Measurements from ENCODE around the gene SRBD1.

SRBD1 gene

DNA sequence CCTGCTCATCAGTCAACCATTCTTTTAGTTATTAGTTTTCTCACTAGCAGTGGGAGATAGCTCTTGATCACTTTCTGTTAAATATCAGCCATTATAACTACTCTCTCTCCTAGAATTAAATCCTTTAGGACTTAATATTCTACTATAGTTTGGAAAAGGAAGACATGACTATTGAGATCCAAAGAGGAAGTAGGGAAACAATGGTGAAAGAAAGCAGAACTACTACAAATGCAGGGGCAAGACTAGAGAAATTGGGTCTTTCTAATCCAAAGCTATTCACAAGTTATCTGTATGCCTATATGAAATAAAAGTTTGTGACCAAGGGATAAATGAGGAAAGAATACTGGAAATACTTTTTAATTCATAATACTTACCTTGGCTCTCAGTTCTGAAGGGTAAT, 65.1 kb downstream of the SRBD1 start:
- DNase-seq (ENCODE audit: low spot score), result no peak

DNA sequence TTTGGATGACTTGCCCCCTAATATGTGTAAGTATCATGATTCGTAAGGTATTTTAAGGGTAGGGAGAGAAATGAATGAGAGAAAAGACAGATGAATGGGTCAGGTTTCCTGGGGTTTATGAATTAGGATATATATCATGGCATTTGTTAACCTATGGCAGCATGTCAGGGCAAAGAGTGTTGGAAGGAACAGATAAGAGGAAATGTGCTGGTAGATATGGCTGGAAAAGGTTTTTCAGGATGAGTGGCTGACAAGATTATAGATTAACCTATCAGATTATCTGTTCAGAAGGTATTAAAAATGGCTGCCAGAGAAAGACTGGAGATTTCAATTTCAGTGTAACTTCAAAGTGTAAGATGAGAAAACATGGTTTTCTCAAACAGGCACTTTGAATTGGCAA, 67.8 kb downstream of the SRBD1 start:
- DNase-seq (ENCODE audit: low spot score), result no peak

DNA sequence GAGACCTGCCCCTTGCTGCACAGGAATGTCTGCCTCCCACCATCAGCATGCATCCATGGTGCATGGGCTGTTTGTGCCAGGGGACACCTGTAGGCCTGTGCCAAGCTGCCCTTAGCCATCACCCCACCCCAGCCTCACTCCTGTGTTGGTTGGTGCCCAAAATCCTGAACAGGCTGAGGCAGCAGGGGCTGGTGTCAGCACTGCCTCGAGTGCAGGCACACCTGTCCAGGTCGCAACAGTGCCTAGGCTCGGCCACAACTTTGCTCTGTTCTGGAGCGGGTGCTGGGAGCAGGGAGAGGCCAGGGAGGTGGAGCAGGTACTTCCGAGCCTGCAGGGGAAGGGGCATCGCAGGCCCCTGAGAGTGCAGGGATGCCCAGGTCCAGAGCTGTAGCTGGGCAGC, 69.1 kb downstream of the SRBD1 start:
- no peak for DNase-seq (ENCODE audit: low spot score)

DNA sequence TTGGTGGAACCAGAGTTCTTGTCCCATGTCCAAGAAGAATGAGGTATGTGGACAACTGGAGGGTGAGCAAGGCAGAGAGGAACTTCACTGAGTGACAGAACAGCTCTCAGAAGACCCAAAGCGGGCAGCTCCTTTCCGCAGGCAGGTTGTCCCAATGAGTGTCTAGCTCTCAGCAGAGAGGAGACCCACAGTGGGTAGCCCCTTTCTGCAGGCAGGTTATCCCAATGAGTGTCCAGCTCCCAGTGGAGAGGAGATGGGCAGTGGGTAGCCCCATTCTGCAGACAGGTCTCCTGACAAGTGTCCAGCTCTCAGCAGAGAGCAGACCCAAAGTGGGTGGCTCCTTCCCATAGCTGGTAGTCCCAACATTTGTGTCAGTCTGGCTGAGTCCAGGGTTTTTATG, 69.6 kb downstream of the SRBD1 start:
- no peak for DNase-seq (ENCODE audit: low spot score)

DNA sequence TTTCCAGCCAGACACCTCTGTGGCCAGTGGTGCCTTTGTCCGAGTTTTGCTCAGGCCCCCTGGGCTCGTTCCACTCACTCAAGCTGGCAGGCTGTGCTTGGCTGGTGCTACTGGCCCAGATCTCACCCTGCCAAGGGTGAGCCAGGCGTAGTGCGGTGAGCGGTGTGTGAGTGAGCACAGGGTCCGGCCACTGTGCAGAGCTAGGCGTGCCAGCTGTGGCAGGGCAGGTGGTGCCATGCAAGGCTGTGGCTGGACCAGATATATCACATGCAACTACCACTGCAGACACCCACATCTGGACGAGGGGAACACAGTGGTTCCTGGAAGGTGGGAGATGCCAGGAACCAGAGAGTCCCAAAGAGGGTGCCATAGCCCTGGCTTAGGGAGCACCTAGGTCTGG, 70.1 kb downstream of the SRBD1 start:
- DNase-seq (ENCODE audit: low spot score), result no peak

DNA sequence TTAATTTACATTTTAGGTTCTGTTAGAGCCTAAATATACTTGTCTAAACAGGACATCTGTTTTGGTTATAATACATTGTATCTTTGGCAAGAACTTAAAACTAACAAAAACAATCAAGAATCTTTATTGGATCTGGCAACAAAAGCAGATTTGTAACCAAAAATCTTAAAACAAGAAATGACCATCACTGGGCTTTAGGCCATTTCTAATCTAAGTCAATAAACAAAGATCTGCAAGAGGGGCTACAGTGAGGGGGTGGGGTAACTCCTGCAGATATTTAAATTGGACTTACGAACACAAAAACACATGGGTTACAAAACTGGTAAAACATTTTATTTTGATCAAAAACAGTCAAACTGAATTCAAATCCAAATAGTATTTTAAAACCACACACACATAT, 77.3 kb downstream of the SRBD1 start:
- DNase-seq (ENCODE audit: low spot score), result no peak

DNA sequence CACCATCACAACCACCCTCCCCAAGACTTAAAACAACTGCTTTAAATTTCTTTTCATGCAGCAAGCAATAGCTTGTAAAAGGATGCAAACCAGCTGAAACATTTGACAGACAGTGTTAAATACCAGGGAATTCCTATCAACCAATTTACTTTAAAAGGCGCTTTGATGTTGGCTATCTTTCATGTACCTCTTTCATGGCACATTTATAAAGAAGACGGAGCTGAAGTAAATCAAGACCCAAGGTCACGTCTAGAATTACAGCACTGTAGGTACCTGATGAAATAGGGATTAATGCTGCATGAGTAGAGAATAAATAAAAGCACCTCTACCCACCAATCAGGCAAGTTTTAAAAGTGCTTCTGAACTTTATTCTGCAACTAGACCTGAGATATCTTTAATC, 78.9 kb downstream of the SRBD1 start:
- DNase-seq (ENCODE audit: low spot score), result no peak

DNA sequence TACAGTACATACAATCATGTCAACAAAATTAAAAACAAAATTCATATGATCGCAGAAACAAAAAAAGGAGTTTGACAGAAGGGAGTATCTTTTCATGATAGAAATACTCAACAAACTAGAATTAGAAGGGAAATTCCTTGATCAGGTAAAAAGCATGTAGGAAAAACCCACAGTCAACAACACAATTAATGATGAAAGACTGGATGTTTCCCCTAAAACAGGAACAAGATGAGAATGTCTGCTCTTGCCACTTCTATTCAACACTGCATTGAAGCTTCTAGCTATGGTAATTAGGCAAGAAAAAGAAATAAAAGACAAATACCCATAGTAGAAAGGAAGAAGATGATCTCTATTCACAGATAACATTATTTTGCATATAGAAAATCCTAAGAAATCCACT, 87.1 kb downstream of the SRBD1 start:
- DNase-seq (ENCODE audit: low spot score), result no peak

DNA sequence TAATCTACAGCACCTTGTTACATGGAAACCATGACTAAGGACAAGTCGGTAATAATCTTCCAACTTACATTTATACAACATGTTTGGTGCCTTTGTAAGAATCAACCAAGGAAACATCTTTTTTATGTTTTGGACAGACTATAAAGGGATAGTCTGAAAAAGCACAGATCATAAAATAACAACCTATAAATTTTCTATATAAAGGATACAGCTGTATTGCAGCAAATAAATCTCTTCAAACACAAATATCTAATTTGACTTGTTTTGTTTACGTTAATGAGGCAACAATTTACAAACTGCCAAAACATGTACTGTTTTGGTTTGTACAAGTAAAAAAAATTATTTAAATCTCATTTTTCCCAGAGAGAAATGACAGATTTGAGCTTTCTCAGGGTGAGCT, 92.5 kb downstream of the SRBD1 start:
- DNase-seq (ENCODE audit: low spot score), result no peak

DNA sequence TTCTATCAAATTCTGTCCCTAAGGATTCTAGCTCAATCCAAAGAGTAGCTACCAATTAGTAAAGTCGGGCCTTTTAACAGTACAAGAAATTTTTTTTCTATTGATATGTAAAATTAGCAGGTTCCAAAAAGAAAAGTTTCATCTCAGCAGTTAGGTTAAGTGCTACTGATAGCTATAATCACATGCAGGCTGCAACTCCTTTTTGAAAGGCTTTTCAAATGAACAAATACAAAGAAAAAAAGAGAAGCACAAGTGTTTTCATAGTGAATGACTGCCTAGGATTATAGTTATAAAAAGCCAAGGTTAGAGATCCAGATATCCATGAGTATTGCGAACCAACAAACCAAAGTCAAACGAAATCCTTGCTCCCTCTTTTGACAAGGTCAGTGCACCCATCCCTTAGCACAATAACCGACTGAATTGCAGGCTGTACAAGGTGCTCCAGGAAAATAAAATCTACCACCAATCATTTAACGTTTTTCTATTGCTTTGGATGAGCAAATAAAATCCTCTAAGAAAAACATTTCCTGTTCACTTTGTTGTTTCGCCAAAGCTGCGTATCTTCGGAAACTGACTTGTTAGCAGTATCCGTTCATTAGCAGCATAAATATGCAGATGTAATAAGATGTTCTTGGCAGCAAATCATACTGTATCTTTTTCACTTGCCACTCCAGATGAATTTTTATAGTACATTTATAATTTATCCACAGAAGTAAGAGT, 100.2 kb downstream of the SRBD1 start:
- DNase-seq (ENCODE audit: low spot score), result no peak

DNA sequence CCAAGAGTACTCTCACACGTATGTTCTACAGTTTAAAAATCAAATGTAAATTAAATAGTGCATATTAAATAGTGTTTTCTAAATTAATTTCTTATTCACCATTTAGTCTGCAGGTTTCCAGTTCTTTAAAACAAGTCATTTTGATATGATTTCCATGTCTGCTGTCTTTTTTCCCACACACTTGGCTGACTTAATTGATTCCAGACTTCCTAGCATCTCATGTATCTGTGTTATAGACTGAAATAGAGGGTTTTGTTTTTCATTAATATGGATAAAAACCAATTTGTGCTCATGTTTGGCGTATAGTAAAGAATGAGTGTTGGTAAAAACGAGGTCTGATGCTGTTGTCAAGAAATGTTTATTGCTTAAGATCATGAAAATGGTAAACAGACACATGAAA, 104.3 kb downstream of the SRBD1 start:
- DNase-seq (ENCODE audit: low spot score), result no peak

DNA sequence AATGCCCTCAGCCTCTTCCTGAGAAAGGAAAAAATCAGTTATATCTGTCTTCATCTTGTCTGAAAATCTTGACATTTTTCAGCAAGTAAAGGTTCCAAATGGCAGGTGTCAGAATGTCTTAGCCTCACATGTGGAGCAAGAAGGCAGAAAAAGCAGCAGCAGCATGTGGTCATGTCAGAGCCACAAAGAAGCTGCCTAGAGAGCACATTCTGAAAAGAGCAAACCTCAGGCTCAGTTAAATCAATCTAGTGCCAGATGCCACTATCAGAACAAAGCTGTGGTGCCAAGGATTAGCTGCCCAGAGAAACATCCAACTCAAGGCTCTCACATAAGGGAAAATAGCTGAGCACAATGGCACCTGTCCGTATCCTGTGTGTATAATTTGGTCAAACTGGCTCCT, 105.9 kb downstream of the SRBD1 start:
- DNase-seq (ENCODE audit: low spot score), result no peak

DNA sequence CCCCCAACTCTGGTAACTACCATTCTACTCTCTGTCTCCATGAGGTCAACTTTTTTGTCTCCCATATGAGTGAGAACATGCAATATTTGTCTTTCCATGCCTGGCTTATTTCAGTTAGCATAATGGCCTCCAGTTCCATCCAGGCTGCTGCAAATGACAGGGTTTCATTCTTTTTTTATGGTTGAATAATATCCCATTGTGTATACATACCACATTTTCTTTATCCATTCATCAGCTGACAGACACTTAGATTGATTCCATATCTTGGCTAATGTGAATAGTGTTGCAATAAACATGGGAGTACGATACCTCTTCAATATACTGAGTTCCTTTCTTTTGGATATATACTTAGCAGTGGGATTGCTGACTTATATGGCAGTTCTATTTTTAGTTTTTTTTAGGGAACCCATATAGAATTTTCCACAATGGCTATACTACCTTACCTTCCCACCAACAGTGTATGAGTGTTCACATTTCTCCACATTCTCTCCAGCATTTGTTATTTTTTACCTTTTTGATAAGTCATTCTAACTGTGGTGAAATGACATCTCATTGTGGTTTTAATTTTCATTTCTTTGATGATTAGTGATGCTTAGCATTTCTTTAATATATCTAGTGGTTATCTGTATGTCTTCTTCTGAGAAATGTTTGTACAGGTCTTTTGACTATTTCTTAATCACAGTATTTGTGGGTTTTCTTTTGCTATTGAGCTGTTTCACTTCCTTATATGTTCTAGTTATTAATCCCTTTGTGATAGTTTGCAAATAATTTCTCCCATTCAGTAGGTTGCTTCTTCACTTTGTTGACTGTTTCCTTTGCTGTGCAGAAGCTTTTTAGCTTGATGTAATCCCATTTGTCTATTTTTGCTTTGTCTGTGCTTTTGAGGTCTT, 112.2 kb downstream of the SRBD1 start:
- no peak for DNase-seq (ENCODE audit: low spot score)

DNA sequence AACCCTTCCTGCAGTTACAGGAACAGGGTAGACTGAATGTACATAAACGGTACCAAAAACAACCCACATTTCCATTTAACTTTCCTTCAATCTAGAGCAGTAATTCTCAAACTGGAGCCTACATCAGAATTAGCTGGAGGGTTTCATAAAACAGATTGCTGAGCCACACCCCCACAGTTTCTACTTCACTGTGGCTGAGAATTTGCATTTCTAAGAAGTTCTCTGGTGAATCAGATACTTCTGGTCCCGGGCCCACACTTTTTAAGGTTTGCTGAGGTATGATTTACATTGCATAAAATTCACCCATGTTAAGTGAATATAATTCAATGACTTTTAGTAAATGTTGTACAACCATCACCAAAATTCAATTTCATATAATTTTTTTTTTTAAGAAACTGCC, 113.7 kb downstream of the SRBD1 start:
- no peak for DNase-seq (ENCODE audit: low spot score)

DNA sequence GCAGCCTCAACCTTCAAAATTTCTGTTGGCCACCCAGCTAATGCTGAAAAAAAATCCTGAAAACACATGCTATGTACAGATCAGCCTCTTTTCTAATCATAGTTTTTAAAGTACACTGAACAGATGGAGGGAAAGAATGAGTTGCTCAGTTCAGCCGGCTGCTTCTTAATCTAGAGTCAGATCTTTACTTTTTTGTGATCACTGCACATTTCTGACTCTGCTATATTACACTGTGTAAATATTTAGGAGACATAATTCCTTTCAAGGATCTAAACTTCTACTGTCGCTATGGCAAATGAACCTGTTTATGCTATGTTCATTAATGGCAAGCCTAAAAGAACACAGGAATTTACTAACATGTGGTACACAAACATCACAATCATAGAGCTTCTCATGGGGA, 114.2 kb downstream of the SRBD1 start:
- no peak for DNase-seq (ENCODE audit: low spot score)

DNA sequence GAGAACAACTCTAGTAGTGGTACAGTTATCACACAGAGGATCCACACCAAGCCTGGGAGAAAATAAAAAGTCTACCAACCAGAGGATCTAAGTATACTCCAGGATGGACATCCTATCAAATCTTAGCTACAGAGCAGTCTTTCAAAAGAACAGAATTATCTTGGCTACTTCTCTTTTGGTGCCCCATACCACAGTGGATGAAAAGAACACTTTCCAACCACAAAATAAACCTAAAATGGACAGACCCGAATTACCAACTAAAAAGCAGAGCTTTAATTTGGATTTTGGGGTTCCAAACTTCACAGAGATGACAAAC, 116.1 kb downstream of the SRBD1 start:
- DNase-seq (ENCODE audit: low spot score), result no peak

DNA sequence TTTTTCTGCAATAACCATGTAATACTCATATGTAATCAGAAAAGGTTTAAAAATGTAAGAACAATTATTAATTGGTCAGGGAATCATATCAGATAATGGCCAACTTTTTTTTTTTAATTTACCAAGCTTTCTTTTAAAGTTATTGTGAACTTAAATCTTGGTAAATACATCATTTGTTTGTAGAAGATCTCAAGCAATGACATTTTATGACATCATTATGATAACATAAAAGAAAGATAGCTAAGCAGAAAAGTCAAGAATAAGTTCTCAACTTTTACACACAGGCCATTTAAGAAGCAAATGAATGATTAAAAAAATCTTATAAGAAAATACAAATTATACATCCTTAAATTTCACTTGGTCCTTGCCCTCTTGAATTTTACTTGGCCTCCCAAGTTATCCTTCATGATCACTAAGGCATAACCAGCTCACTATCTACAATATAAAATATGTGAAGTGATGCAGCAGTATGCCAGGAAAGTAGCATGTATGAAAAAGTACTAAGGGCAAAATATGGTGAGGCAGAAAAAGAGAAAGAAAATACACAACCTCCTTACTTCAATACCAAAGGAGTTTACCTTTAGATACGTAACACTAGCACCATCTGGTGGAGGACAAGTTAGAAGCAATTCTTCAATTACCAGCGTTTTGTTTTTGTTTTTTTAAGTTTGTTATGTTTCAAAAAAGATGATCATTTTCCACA, 116.6 kb downstream of the SRBD1 start:
- peak; percentile 56 for DNase-seq (ENCODE audit: low spot score)

DNA sequence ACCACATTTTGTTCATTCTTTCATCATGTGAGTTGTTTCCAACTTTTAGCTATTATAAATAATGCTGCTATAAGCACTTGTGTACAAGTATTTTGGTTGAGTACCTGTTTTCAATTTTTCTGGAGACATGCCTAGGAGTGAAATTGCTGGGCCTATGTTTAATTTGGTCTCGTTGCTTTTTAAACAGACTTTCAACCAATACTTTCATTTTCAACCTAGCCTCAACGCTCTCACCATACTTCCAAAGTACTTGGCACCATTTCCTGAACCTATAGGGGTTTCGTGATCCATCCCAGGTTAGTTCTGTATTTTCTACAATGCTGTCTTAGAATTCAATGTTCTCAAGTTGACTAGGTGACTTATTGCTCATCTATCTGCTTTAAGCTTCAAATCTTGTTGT, 126.1 kb downstream of the SRBD1 start:
- no peak for DNase-seq (ENCODE audit: low spot score)

DNA sequence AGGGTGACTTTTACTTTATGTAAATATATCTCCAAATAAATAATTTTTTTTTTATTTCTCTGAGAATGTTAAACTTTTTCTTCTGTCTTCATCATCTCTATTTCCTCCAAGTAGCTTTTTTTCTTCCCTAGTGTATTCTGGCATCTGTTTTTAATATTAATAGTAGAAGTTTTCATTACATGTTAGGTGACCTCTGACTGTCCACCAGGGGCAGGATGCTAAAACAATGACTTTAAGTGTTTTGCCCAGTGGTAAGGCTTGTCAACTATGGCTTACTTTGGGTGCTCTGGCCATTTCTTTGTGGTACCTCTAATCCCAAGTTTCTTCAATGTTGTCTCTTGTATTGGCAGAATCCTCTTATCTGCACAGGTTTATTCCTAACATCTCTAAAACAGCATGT, 127.1 kb downstream of the SRBD1 start:
- DNase-seq (ENCODE audit: low spot score), result no peak

DNA sequence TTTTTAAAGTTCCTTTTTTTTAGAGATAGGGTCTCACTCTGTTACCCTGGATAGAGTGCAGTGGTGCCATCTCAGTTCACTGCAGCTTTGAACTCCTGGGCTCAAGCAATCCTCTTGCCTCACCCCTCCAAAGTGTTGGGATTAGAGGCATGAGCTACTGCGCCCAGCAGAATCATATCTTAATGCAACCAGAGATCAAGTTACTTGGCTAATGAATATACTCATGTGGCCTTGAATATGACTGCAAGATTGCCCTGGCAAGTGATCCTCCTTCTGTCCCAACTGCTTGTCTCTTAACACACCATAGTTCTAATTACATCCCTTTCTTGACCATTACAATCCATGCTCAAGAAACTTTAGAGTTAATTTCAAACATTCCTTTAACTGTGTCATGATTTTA, 133.5 kb downstream of the SRBD1 start:
- no peak for DNase-seq (ENCODE audit: low spot score)

DNA sequence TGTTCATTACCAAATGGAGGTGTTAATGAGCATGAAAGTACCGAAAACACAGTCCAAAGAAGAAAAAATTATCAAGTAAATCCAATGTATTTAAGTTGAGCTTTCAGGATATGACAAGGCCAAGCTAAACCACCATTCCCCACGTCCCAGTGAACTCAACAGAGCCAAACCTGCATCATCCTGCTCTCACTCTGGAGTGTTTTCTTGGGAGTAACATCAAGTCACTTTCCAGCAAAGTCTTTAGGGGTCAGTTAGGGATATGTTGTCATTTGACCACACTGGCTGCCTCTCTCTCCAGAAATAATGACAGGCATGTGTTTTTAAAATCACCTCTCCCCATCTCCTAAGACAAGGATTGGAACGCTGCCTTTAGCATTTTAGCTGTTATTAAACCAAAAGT, 140.5 kb downstream of the SRBD1 start:
- no peak for DNase-seq (ENCODE audit: low spot score)

DNA sequence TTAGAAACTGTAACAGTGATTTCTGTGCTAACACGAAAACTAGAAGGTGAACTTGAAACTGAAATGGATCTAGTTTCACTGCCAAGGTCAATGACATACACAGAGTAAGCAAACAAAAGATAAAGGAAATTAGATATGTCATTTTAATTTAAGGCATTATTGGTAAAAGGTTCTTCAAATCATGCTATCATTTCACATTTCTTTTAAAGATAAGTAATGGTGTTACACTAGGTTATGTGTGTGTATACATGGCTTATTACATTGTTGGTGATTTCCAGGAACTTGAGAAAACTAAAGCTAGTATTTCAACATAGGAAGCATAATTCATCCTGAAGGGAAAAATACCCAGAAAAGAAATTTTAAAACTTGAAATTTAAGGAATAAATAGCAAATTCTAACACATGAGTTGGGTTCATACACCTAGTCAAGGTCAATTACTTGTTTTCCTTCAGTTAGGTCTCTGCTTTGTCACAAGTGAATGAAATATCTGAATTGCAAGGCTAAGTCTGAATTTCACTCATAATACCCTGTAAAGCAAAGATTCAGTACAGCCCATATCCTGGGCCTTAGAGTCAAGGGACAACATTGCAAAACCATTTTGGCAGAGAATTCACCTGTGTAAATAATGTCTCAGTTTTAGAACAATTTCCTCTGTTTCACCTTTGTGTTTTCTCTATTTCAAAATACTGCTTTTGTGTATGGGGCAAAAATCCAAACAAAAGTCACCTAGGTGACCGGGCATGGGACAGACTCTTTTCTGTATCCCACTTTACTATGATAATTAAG, 141.6 kb downstream of the SRBD1 start:
- no peak for DNase-seq (ENCODE audit: low spot score)
